ENCODE data around the gene OR12D1.

The OR12D1 gene

DNA sequence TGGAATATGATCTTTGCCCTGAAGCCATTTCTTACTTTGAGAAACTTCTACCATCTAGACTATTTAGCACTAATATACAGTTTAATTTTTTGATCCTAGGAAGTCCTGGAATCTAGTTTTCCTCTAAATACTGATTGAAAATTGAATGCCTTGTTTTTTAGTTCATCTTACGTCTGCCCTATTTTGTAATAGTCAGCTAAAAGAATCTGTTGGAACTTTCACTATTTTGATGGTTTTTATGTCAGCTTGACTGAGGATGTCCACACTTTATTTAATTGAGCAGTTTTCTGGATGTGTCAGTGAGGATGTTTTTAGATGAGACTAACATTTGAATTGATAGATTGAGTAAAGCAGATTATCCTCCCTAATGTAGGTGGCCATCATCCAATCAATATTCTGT is 10.9 kb upstream of the OR12D1 start:
- Histone ChIP-seq H3K4me3 (replicated peaks; ENCODE audit: insufficient read depth, low read length) (no peak overlapping the region), H3K27me3 (ENCODE audit: insufficient read depth, poor library complexity, severe bottlenecking) (no peaks in the 10 kb centered on the region), H3K27ac (replicated peaks) (no peak overlapping the region)
- DNase-seq (ENCODE audit: low read depth in 1 of 2, low spot score in 1 of 2), result no peak
- no peak for TF ChIP-seq POLR2AphosphoS5 (IDR thresholded peaks at IDR 0.05; ENCODE audit: low read depth)
- TF ChIP-seq SPI1 (IDR thresholded peaks at IDR 0.05; ENCODE audit: borderline replicate concordance, low read depth), result no peak
- TF ChIP-seq GABPA (IDR thresholded peaks at IDR 0.05; ENCODE audit: low read depth), result no peak
- TF ChIP-seq, protein P1, sequence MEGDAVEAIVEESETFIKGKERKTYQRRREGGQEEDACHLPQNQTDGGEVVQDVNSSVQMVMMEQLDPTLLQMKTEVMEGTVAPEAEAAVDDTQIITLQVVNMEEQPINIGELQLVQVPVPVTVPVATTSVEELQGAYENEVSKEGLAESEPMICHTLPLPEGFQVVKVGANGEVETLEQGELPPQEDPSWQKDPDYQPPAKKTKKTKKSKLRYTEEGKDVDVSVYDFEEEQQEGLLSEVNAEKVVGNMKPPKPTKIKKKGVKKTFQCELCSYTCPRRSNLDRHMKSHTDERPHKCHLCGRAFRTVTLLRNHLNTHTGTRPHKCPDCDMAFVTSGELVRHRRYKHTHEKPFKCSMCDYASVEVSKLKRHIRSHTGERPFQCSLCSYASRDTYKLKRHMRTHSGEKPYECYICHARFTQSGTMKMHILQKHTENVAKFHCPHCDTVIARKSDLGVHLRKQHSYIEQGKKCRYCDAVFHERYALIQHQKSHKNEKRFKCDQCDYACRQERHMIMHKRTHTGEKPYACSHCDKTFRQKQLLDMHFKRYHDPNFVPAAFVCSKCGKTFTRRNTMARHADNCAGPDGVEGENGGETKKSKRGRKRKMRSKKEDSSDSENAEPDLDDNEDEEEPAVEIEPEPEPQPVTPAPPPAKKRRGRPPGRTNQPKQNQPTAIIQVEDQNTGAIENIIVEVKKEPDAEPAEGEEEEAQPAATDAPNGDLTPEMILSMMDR (IDR thresholded peaks at IDR 0.05; ENCODE audit: insufficient read depth, low read length), result no peak
- TF ChIP-seq, protein P2, sequence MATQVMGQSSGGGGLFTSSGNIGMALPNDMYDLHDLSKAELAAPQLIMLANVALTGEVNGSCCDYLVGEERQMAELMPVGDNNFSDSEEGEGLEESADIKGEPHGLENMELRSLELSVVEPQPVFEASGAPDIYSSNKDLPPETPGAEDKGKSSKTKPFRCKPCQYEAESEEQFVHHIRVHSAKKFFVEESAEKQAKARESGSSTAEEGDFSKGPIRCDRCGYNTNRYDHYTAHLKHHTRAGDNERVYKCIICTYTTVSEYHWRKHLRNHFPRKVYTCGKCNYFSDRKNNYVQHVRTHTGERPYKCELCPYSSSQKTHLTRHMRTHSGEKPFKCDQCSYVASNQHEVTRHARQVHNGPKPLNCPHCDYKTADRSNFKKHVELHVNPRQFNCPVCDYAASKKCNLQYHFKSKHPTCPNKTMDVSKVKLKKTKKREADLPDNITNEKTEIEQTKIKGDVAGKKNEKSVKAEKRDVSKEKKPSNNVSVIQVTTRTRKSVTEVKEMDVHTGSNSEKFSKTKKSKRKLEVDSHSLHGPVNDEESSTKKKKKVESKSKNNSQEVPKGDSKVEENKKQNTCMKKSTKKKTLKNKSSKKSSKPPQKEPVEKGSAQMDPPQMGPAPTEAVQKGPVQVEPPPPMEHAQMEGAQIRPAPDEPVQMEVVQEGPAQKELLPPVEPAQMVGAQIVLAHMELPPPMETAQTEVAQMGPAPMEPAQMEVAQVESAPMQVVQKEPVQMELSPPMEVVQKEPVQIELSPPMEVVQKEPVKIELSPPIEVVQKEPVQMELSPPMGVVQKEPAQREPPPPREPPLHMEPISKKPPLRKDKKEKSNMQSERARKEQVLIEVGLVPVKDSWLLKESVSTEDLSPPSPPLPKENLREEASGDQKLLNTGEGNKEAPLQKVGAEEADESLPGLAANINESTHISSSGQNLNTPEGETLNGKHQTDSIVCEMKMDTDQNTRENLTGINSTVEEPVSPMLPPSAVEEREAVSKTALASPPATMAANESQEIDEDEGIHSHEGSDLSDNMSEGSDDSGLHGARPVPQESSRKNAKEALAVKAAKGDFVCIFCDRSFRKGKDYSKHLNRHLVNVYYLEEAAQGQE (IDR thresholded peaks at IDR 0.05; ENCODE audit: insufficient replicate concordance, low read depth), result no peak

DNA sequence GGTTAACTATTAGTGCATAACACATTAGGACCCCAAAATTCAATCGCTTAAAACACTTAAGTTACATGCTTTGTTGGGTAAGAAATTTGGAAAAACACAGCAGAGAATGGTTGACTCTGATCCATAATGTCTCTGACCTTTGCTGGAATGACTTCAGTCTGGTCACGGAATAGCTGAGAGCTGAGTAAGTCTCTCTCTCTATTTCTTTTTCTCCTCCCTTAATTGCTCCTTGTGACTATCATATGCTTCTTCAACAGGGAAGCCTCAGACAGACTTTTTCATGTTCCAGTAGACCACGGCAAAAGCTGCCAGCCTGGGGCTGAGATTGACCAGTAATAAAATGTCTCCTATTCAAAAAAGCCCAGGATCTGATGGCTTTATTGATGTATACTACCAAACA is 4.8 kb downstream of the OR12D1 start:
- no peak overlapping the region for H3K4me3 ChIP-seq (replicated peaks; ENCODE audit: insufficient read depth, low read length)
- no peak for DNase-seq (ENCODE audit: low read depth in 1 of 2, low spot score in 1 of 2)
- H3K27me3 ChIP-seq (ENCODE audit: insufficient read depth, poor library complexity, severe bottlenecking), result no peaks in the 10 kb centered on the region
- H3K27ac ChIP-seq (replicated peaks), result no peak overlapping the region
- TF ChIP-seq, protein P1 (IDR thresholded peaks at IDR 0.05; ENCODE audit: insufficient read depth, low read length), result no peak
- no peak for TF ChIP-seq SPI1 (IDR thresholded peaks at IDR 0.05; ENCODE audit: borderline replicate concordance, low read depth)
- TF ChIP-seq, protein P2 (IDR thresholded peaks at IDR 0.05; ENCODE audit: insufficient replicate concordance, low read depth), result no peak
- TF ChIP-seq POLR2AphosphoS5 (IDR thresholded peaks at IDR 0.05; ENCODE audit: low read depth), result no peak
- no peak for TF ChIP-seq GABPA (IDR thresholded peaks at IDR 0.05; ENCODE audit: low read depth)

DNA sequence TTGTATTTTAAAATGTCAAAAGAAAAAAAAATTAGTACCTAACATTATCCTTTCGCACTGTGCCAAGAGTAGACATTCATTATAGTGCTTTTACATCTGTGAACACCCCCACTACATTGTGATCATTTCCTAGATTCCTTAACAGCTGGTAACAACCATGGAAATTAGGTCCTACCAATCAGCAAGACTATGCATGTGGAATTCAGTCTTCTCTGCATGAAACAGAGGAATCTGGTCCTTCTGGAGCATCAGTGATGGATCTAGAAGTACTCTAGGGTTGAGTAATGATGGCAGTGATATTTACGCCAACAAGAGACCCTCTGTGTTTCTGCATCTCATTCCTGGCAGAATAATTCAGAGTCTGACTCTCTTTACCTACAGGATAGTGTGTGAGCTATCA is 9.4 kb downstream of the OR12D1 start:
- Histone ChIP-seq H3K27ac (replicated peaks) (no peak overlapping the region), H3K27me3 (ENCODE audit: insufficient read depth, poor library complexity, severe bottlenecking) (no peaks in the 10 kb centered on the region), H3K4me3 (replicated peaks; ENCODE audit: insufficient read depth, low read length) (no peak overlapping the region)
- no peak for TF ChIP-seq GABPA (IDR thresholded peaks at IDR 0.05; ENCODE audit: low read depth)
- TF ChIP-seq, protein P2 (IDR thresholded peaks at IDR 0.05; ENCODE audit: insufficient replicate concordance, low read depth), result no peak
- no peak for TF ChIP-seq SPI1 (IDR thresholded peaks at IDR 0.05; ENCODE audit: borderline replicate concordance, low read depth)
- TF ChIP-seq, protein P1 (IDR thresholded peaks at IDR 0.05; ENCODE audit: insufficient read depth, low read length), result no peak
- no peak for TF ChIP-seq POLR2AphosphoS5 (IDR thresholded peaks at IDR 0.05; ENCODE audit: low read depth)
- no peak for DNase-seq (ENCODE audit: low read depth in 1 of 2, low spot score in 1 of 2)

Data from HL-60 (cell line).